Measurements from ENCODE around the gene SCD5. TPM values are rescaled to one million over a fixed set of nuclear protein-coding genes. Genes with fewer than 3 reads are reported as not detected.

SCD5 gene
- polyA plus RNA-seq, 2 of the 4 experiments (the other 2 are of a cell fraction), result 9.8 to 11.9 TPM

DNA sequence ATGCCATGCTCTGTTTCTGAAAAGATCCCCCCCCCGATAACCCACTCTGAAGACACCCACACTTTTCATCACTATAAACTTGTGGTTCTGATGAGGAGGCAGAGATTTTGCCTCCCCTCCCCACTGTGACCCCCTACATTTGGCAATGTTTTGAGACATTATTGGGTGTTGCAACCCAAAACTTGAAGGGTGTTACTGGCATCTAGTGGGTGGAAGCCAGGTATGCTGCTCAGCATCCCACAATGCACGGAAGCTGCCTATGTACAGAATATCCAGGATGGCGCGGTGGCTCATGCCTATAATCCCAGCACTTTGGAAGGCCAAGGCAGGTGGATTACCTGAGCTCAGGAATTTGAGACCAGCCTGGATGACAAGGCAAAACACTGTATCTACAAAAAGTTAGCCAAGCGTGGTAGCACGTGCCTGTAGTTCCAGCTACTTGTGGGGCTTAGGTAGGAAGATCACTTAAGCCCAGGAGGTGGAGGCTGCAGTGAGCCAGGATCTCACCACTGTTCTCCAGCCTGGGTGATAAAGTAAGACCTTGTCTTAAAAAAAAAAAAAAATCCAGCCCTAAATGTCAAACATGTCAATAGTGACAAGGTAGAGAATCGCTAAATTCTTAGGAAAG lies 87.3 kb downstream of the SCD5 start:
- ChIA-PET POLR2A (no interaction called here), CTCF (interaction anchor here (1.4 kb wide), 1 partner anchor 16 kb away, joined by 3 read pairs; no protein-coding TSS in a partner anchor)
- Histone ChIP-seq H3K9me3 (no peaks in the 10 kb centered on the region), H3K27ac (no peak overlapping the region), H3K4me3 (no peak overlapping the region), H3K4me2 (no peak overlapping the region), H3K4me1 (peaks cover 5% of the 10 kb centered on the region; the same call in 1 of the 3 replicates)
- no peak for FAIRE-seq
- ATAC-seq, result no peak
- TF ChIP-seq, protein P1, sequence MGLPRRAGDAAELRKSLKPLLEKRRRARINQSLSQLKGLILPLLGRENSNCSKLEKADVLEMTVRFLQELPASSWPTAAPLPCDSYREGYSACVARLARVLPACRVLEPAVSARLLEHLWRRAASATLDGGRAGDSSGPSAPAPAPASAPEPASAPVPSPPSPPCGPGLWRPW (IDR thresholded peaks at IDR 0.05), result no peak
- no peak for TF ChIP-seq JUN (IDR thresholded peaks at IDR 0.05)
- TF ChIP-seq CBX2 (IDR thresholded peaks at IDR 0.05; ENCODE audit: borderline replicate concordance, low read depth), result no peak
- TF ChIP-seq MAZ (IDR thresholded peaks at IDR 0.05; ENCODE audit: borderline replicate concordance, low read depth, low read length), result no peak
- TF ChIP-seq KDM5A (IDR thresholded peaks at IDR 0.05), result no peak
- TF ChIP-seq HOXB5 (CRISPR knock-in tag; IDR thresholded peaks at IDR 0.05), result no peak
- no peak for TF ChIP-seq ZC3H11A (IDR thresholded peaks at IDR 0.05)
- TF ChIP-seq EP300 (IDR thresholded peaks at IDR 0.05), result no peak
- no peak for TF ChIP-seq RCOR1 (IDR thresholded peaks at IDR 0.05; ENCODE audit: low read depth, low read length)
- TF ChIP-seq, protein P2, sequence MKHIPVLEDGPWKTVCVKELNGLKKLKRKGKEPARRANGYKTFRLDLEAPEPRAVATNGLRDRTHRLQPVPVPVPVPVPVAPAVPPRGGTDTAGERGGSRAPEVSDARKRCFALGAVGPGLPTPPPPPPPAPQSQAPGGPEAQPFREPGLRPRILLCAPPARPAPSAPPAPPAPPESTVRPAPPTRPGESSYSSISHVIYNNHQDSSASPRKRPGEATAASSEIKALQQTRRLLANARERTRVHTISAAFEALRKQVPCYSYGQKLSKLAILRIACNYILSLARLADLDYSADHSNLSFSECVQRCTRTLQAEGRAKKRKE (CRISPR knock-in tag; IDR thresholded peaks at IDR 0.05; ENCODE audit: low read depth), result no peak
- no peak for TF ChIP-seq CBX8 (IDR thresholded peaks at IDR 0.05)
- no peak for TF ChIP-seq POLR2A (IDR thresholded peaks at IDR 0.05; ENCODE audit: low read length)
- TF ChIP-seq ESRRA (IDR thresholded peaks at IDR 0.05; ENCODE audit: borderline replicate concordance, low read length), result no peak
- no peak for TF ChIP-seq KDM1A (IDR thresholded peaks at IDR 0.05; ENCODE audit: low read depth)
- TF ChIP-seq, protein P3, sequence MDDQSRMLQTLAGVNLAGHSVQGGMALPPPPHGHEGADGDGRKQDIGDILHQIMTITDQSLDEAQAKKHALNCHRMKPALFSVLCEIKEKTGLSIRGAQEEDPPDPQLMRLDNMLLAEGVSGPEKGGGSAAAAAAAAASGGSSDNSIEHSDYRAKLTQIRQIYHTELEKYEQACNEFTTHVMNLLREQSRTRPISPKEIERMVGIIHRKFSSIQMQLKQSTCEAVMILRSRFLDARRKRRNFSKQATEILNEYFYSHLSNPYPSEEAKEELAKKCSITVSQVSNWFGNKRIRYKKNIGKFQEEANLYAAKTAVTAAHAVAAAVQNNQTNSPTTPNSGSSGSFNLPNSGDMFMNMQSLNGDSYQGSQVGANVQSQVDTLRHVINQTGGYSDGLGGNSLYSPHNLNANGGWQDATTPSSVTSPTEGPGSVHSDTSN (IDR thresholded peaks at IDR 0.05), result no peak
- TF ChIP-seq JUNB (IDR thresholded peaks at IDR 0.05), result no peak
- WGBS (ENCODE audit: missing lambda C conversion rate), result 92% methylated on average over 7 of the region's 7 CpGs
- no peak for DNase-seq (ENCODE audit: low read depth in 1 of 2, low spot score in 1 of 2)

DNA sequence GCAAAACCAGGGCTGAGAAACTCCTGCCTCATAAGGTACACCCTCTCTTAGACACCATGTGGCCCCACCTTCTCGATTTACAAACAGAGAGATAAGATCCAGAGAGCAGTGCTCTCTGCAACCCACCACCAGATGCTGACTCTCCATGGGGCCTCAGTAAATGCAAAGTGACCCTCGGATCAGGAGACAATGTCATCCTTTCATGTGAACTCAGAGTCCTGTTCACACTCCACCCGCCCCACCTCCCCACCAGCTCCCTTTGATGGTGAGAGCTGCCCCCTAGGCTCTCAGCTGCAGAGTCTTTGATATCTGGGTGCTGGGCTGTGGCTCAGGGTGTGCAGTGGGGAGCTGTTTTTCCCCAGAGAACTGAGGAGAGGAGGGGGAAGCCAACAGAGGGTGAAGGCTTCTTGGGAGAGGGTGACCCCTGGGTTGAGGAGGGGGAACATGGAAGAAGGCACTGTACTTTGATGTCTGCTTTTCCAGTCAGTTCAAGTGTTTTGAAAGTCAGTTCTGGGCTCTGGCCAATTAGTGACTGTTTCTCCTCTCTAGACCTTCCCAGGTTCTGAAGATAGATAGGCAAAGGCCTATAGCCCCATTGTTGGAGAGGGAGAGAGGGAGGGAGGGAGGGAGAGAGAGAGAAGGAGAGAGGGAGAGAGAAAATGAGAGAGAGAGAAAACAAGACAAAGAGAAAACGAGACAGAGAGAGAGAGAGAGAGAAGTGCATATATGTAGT lies 88.2 kb downstream of the SCD5 start:
- Histone ChIP-seq H3K9me3 (no peaks in the 10 kb centered on the region), H3K27ac (no peak overlapping the region), H3K4me1 (no peaks in the 10 kb centered on the region), H3K4me3 (no peak overlapping the region), H3K4me2 (no peak overlapping the region)
- ATAC-seq, result no peak
- TF ChIP-seq HOXB13 (CRISPR knock-in tag; IDR thresholded peaks at IDR 0.05; ENCODE audit: low read depth) (no peak), FOSL2 (IDR thresholded peaks at IDR 0.05) (no peak), FOSL2 (CRISPR knock-in tag; IDR thresholded peaks at IDR 0.05) (no peak), GATA3 (IDR thresholded peaks at IDR 0.05; ENCODE audit: borderline replicate concordance) (no peak), EP300 (IDR thresholded peaks at IDR 0.05) (no peak), FOXS1 (CRISPR knock-in tag; IDR thresholded peaks at IDR 0.05) (no peak), ESRRA (IDR thresholded peaks at IDR 0.05; ENCODE audit: borderline replicate concordance, low read length) (no peak), EHMT2 (IDR thresholded peaks at IDR 0.05; ENCODE audit: low read depth) (no peak), TFCP2L1 (CRISPR knock-in tag; IDR thresholded peaks at IDR 0.05) (no peak), RNF2 (IDR thresholded peaks at IDR 0.05; ENCODE audit: borderline replicate concordance, low read depth) (no peak), RAD21 (conservative IDR thresholded peaks at IDR 0.05 in 1 of 2, IDR thresholded peaks at IDR 0.05 in 1 of 2) (no peak)
- TF ChIP-seq, protein P1 (IDR thresholded peaks at IDR 0.05), result no peak
- ChIA-PET POLR2A (no interaction called here), CTCF (no interaction called here)
- WGBS (ENCODE audit: missing lambda C conversion rate), result 26% methylated on average over 3 of the region's 4 CpGs
- no peak for FAIRE-seq
- no peak for DNase-seq (ENCODE audit: low read depth in 1 of 2, low spot score in 1 of 2)

Measured in A549 (cell line).